Measurements from ENCODE around the gene SLX1A. TPM values are rescaled to one million over a fixed set of nuclear protein-coding genes. Genes with fewer than 3 reads are reported as not detected.
"Not testable (repeated sequence)": the region's sequence is repeated elsewhere in the genome, so short reads cannot be mapped to it uniquely, and the experiment has no call there.

Gene SLX1A

GRCh38 chr16:30199608-30200343, 6.1 kb downstream of the SLX1A start:
- H3K4me3 ChIP-seq (ENCODE audit: low read length); H3K27me3 ChIP-seq (ENCODE audit: control insufficient read depth, insufficient read depth, low read length); H3K4me1 ChIP-seq (ENCODE audit: control insufficient read depth, insufficient read depth, low read length); H3K36me3 ChIP-seq (ENCODE audit: insufficient read depth, low read length); H3K9ac ChIP-seq (ENCODE audit: low read depth, low read length); H3K9me3 ChIP-seq (replicated peaks; ENCODE audit: low read length); H3K4me2 ChIP-seq (ENCODE audit: low read length): not testable (repeated sequence)

GRCh38 chr16:30205541-30206236, 12.0 kb downstream of the SLX1A start:
- H3K36me3 ChIP-seq (ENCODE audit: insufficient read depth, low read length); H3K9ac ChIP-seq (ENCODE audit: low read depth, low read length); H3K4me1 ChIP-seq (ENCODE audit: control insufficient read depth, insufficient read depth, low read length); H3K27me3 ChIP-seq (ENCODE audit: control insufficient read depth, insufficient read depth, low read length); H3K9me3 ChIP-seq (replicated peaks; ENCODE audit: low read length): not testable (repeated sequence)
- peak overlapping the region; percentile 76 for H3K4me2 ChIP-seq (ENCODE audit: low read length)
- H3K4me3 ChIP-seq (ENCODE audit: low read length), result peak overlapping the region; percentile 63

- H3K4me3 ChIP-seq (ENCODE audit: low read length), result peak overlapping the region; percentile 63
- not testable (repeated sequence) for H3K9ac ChIP-seq (ENCODE audit: low read depth, low read length); H3K36me3 ChIP-seq (ENCODE audit: insufficient read depth, low read length); H3K4me1 ChIP-seq (ENCODE audit: control insufficient read depth, insufficient read depth, low read length); H3K27me3 ChIP-seq (ENCODE audit: control insufficient read depth, insufficient read depth, low read length); H3K9me3 ChIP-seq (replicated peaks; ENCODE audit: low read length)
- peak overlapping the region; percentile 76 for H3K4me2 ChIP-seq (ENCODE audit: low read length)
Measured at GRCh38 chr16:30206252-30206651, 12.6 kb downstream of the SLX1A start.

- H3K27me3 ChIP-seq (ENCODE audit: control insufficient read depth, insufficient read depth, low read length); H3K4me2 ChIP-seq (ENCODE audit: low read length); H3K9ac ChIP-seq (ENCODE audit: low read depth, low read length); H3K9me3 ChIP-seq (replicated peaks; ENCODE audit: low read length); H3K36me3 ChIP-seq (ENCODE audit: insufficient read depth, low read length); H3K4me3 ChIP-seq (ENCODE audit: low read length); H3K4me1 ChIP-seq (ENCODE audit: control insufficient read depth, insufficient read depth, low read length): not testable (repeated sequence)
Measured at GRCh38 chr16:30207063-30207704, 13.5 kb downstream of the SLX1A start.

- H3K4me1 ChIP-seq (ENCODE audit: control insufficient read depth, insufficient read depth, low read length); H3K4me3 ChIP-seq (ENCODE audit: low read length); H3K36me3 ChIP-seq (ENCODE audit: insufficient read depth, low read length); H3K4me2 ChIP-seq (ENCODE audit: low read length); H3K9ac ChIP-seq (ENCODE audit: low read depth, low read length); H3K9me3 ChIP-seq (replicated peaks; ENCODE audit: low read length); H3K27me3 ChIP-seq (ENCODE audit: control insufficient read depth, insufficient read depth, low read length): not testable (repeated sequence)
Measured at GRCh38 chr16:30209032-30209431, 15.4 kb downstream of the SLX1A start.

- H3K27me3 ChIP-seq (ENCODE audit: control insufficient read depth, insufficient read depth, low read length); H3K9ac ChIP-seq (ENCODE audit: low read depth, low read length); H3K36me3 ChIP-seq (ENCODE audit: insufficient read depth, low read length); H3K4me2 ChIP-seq (ENCODE audit: low read length); H3K9me3 ChIP-seq (replicated peaks; ENCODE audit: low read length); H3K4me1 ChIP-seq (ENCODE audit: control insufficient read depth, insufficient read depth, low read length); H3K4me3 ChIP-seq (ENCODE audit: low read length): not testable (repeated sequence)
Measured at GRCh38 chr16:30211414-30211813, 17.7 kb downstream of the SLX1A start.

- not testable (repeated sequence) for H3K4me2 ChIP-seq (ENCODE audit: low read length); H3K36me3 ChIP-seq (ENCODE audit: insufficient read depth, low read length); H3K4me3 ChIP-seq (ENCODE audit: low read length); H3K9me3 ChIP-seq (replicated peaks; ENCODE audit: low read length); H3K9ac ChIP-seq (ENCODE audit: low read depth, low read length); H3K4me1 ChIP-seq (ENCODE audit: control insufficient read depth, insufficient read depth, low read length); H3K27me3 ChIP-seq (ENCODE audit: control insufficient read depth, insufficient read depth, low read length)
Measured at GRCh38 chr16:30217082-30217481, 23.4 kb downstream of the SLX1A start.

Small RNAs within 50 kb of the gene (small RNA-seq; reads per million reads assigned to genes)
- gene AC106782.4, result not detected

Data from skeletal muscle satellite cell (primary cell).